ENCODE measurements around the gene KLK12. TPM values are rescaled to one million over a fixed set of nuclear protein-coding genes. Genes with fewer than 3 reads are reported as not detected.

The KLK12 gene, protein sequence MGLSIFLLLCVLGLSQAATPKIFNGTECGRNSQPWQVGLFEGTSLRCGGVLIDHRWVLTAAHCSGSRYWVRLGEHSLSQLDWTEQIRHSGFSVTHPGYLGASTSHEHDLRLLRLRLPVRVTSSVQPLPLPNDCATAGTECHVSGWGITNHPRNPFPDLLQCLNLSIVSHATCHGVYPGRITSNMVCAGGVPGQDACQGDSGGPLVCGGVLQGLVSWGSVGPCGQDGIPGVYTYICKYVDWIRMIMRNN
- not detected in 2 replicates for total RNA-seq

DNA sequence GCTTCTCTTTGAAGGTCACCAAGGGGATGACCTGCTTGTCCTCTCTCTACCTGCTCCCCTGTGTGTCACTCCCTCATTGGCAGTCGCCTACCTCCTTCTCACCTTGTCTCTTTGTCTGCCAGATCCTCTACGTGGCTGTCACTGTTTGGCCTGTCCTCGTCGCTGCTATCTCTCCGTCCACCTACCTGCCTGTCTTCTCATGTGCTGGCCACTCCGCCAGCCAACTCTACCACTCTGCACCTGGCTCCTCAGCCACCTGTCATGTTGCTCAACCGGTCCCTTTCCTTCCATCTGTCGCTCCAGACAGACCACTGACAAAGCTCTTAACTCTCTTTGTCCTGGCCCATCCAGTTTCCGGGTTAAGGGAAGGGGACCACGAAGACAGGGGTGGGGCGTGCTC is at the start of gene KLK12:
Gene KLK12 (minus strand): TSS at position 299 of the 400 bp plus-strand sequence. CDS start 381 bp downstream, outside the sequence.

DNA sequence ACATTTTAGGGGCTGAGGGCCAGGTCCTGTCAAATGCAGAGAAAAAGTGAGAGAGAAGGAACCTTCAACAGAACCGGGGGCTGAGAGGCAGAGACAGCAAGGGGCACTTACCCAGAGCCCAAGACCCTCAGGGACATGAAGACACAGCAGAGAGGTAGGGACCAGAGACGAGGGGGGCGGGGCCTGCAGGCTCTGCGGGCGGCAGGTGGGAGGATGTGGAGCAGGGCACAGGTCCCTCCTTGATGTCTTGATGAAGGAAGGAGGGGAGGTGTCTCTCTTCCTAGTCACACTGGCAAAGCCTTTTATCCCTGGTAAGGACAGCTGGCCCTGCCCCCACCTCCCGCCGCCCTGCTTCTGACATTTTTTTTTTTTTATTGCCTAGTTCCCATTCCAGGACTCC is 47.8 kb upstream of the KLK12 start, which contains the start of gene KLK14:
Gene KLK14 (minus strand): TSS at position 277 of the 400 bp plus-strand sequence. CDS start 273 bp downstream, at position 4.

DNA sequence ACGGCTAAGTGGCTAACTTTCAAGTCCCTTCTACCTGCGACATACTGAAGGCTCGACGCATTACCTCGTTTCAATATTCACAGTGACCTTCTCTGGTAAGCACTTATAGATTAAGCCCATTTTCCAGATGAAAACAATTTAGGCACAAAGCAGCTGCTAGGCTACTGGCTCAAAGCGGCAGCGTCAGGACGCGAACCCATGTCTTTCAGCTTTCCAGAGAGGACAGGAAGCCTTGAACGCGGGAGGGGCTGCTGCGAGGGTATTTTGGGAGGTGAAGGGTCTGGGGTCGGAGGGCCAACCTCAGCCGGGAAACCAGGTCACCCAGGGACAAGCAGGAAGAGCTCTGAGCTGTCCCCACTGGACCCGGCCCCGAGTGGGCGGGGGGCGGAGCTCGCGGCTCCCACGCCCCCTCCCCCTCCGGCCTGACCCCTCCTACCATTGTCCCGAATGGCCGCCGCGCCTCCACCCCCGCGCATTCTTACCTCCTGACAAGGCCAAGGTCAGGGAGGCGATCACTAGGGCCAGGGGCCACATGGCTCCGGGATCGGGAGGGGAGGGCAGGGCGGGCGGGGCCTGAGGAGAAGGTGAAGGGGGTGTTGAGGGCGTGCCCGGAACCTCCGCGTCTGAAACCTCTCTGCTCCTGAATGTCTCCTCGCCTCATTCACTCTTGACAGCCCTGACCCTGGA is 29.9 kb upstream of the KLK12 start, which contains the start of gene KLK13:
Gene KLK13 (minus strand): TSS at position 559 of the 687 bp plus-strand sequence. CDS start 25 bp downstream, at position 534.

DNA sequence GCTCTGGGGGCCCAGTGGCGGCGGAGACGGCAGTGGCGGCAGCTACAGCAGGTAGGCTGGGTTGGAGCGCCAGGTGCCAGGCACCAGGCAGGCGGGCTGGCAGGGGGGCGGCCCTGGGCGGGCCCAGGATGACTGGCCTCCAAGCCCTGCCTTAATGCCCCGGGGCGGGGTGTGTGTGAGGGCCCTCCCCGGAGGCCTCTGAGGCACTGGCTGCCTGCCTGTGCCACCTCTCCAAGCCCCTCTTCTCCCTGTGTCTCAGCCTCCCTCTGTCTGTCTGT is 8.3 kb downstream of the KLK12 start, which contains the start of gene KLK11:
Gene KLK11 (minus strand): TSS at position 63 of the 278 bp plus-strand sequence. CDS start 985 bp downstream, outside the sequence.

DNA sequence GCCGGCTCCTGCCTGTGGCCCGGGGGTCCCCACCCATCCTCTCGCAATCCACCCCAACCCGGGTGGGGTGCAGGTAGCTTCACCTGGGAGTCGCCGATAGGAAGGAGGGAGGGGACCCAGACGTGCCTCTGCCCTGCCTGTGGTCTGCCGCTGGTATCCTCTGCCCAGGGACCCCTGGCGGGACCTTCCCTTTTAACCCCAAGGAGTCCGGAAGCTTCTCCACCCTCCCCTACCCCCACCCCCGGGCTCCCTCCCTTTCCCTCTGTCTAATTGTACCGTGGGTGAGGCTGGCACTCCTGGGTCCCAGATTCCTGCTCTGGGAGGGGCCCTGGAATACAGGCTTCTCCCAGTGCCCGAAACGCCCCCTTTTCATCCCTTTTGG is 15.3 kb downstream of the KLK12 start, which contains the start of gene KLK10:
Gene KLK10 (minus strand): TSS at position 166 of the 382 bp plus-strand sequence. CDS start 579 bp downstream, outside the sequence.

DNA sequence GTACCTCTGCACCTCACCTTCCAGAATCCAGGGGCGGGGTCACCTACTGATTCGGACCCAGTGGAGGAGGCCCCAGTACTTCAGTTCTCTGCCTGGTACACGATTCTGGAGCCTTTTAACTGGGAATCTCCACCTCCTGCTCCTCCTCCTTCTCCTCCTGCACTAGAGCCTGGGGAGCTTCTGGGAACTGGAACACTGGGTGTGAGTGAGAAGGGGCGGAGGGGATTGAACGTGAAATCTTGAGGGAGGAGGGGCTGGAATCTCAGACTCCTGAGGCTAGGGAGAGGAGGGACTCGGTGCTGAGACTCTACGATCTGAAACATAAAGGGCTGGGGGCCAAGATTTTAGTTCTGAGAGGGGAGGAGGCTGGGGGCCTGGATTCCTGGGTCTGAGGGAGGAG is 33.3 kb downstream of the KLK12 start, which contains the start of gene KLK8:
Gene KLK8 (minus strand): TSS at position 90 of the 400 bp plus-strand sequence. CDS start 437 bp downstream, outside the sequence.

DNA sequence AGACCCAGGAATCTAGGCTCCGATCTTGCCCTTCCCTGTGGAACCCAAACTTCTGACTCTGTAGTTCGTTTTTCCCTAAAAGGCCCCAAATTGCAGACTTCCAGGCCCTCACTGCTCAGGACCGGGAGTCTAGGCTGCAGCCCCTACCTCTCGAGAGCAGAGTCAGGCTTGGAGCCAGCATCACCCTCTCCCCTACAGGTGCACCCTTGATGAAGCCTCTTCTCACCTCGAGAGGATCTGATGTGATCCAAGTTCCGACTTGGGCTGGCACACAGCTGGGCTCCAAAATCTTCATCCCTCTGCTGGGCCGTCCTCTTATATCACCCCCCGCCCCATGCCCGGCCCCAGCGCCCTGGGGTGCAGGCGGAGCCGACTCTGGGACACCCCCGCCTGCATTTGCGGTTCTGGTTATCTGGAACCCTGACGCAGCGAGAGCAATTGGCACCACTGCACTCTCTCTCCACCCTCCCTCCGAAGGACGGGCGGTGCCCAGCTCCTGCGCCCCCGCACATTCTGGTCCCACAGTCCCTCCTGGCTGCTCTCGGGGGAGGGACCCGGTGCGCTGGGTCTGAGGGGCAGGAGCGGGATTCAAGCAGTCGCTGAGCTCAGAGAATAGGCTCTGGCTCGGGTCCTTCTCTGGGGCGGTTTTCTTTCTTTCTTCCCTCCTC is 51.0 kb downstream of the KLK12 start, which contains the start of gene KLK7:
Gene KLK7 (minus strand): TSS at position 293 of the 668 bp plus-strand sequence. CDS start 1,518 bp downstream, outside the sequence.

Other genes starting within 250 kb of the KLK12 start
- gene ACP4, start 244.6 kb downstream of the KLK12 start, total RNA-seq, result not detected in 2 replicates
- not detected in 2 replicates for gene KLK1, start 211.2 kb downstream of the KLK12 start, total RNA-seq
- gene KLK15, start 201.4 kb downstream of the KLK12 start, total RNA-seq, result not detected in 2 replicates
- not detected in 2 replicates for gene KLK3, start 180.1 kb downstream of the KLK12 start, total RNA-seq
- gene KLK2, start 161.6 kb downstream of the KLK12 start, total RNA-seq, result not detected in 2 replicates
- gene KLK4, start 123.6 kb downstream of the KLK12 start, total RNA-seq, result not detected in 2 replicates
- 0.65 and 3.3 TPM in 2 replicates for gene KLK5, start 82.0 kb downstream of the KLK12 start, total RNA-seq
- gene KLK6, start 65.4 kb downstream of the KLK12 start, total RNA-seq, result 0.61 TPM in 1 of 2 replicates, not detected in the other
- 0.32 and 0.49 TPM in 2 replicates for gene KLK7, start 51.1 kb downstream of the KLK12 start, total RNA-seq
- gene KLK8, start 33.4 kb downstream of the KLK12 start, total RNA-seq, result 0.16 and 0.49 TPM in 2 replicates
- 0.12 TPM in 1 of 2 replicates, not detected in the other for gene KLK10, start 15.3 kb downstream of the KLK12 start, total RNA-seq
- gene KLK11, start 8.4 kb downstream of the KLK12 start, total RNA-seq, result not detected in 2 replicates
- not detected in 2 replicates for gene KLK13, start 30.1 kb upstream of the KLK12 start, total RNA-seq
- gene KLK14, start 47.9 kb upstream of the KLK12 start, total RNA-seq, result not detected in 2 replicates
- 5.3 and 5.4 TPM in 2 replicates for gene CTU1, start 73.4 kb upstream of the KLK12 start, total RNA-seq
- not detected in 2 replicates for gene SIGLEC9, start 89.9 kb upstream of the KLK12 start, total RNA-seq
- not detected in 2 replicates for gene SIGLEC7, start 107.3 kb upstream of the KLK12 start, total RNA-seq
- gene CD33, start 190.1 kb upstream of the KLK12 start, total RNA-seq, result not detected in 2 replicates
- gene SIGLECL1, start 216.1 kb upstream of the KLK12 start, total RNA-seq, result not detected in 2 replicates

Measured in hair follicle dermal papilla cell (primary cell).